Pancreas (tissue), 10 donors: ENCODE measurements around the gene PNPLA6. TPM values are rescaled to one million over a fixed set of nuclear protein-coding genes. Genes with fewer than 3 reads are reported as not detected.
A peak's percentile ranks its signal among the peaks of the same experiment; 100 is the strongest.

Experiments used
- ATAC-seq, 4 donors: fragments of 200-7000 bp; cut with Tn5 transposase; one replicate each; pipeline versions ENCODE4 v1.8.0 to v1.9.1; 2020; ENCODE audit warnings: mild to moderate bottlenecking in 4 of 4, moderate library complexity in 4 of 4
- DNase-seq, 6 donors: peaks; one replicate each; pipeline ENCODE4 v3.0.0-alpha.2; 2020
- FAIRE-seq: peaks from 2 replicates; lab custom pipeline; 2012; peaks lifted over from hg19 to GRCh38; lab: Jason Lieb, UNC
- H3K27ac ChIP-seq, 4 donors: fragments of 200-600 bp; sonication (generic); 1 replicate in 3 of 4; 2 replicates in 1 of 4; pipeline versions ENCODE4 v1.5.0 to v1.8.0; 2020
- H3K27me3 ChIP-seq, 4 donors: fragments of 200-600 bp; one replicate each; pipeline ENCODE4 v1.8.0; 2021
- H3K36me3 ChIP-seq, 3 donors: fragments of 200-600 bp; sonication (generic) in 1 of 3; one replicate each; pipeline versions ENCODE4 v1.5.0 to v1.8.0; 2020 to 2021
- H3K4me1 ChIP-seq, 3 donors: fragments of 200-600 bp; one replicate each; pipeline ENCODE4 v1.8.0; 2021
- H3K4me3 ChIP-seq, 4 donors: fragments of 200-600 bp; sonication (generic) in 2 of 4; one replicate each; pipeline versions ENCODE4 v1.5.0 to v1.8.0; 2020 to 2021
- H3K9me3 ChIP-seq, 4 donors: fragments of 200-600 bp; one replicate each; pipeline ENCODE4 v1.8.0; 2021
- CTCF ChIP-seq, 4 donors: fragments of 200-600 bp; sonication (generic) in 3 of 4; IDR thresholded peaks; one replicate each; pipeline versions ENCODE4 v1.5.0 to v1.8.0; 2021; ENCODE audit warnings: antibody characterized with exemption in 4 of 4
- WGBS, 2 donors: extraction: QIAGEN DNeasy Blood & Tissue Kit; methylation state at CpG; one replicate each; pipeline ENCODE4 v1.1.7; 2013; 5-methylcytosine and 5-hydroxymethylcytosine counted together
- intact Hi-C, 3 donors: fragments of 100-400 bp; cut with DNase I; formaldehyde crosslinking; loops; one replicate each; pipeline versions ENCODE4 v1.11.1 to v1.14.2; 2022
- polyA plus RNA-seq, 2 donors: library from polyadenylated mRNA; stranded (reverse); fragments of 200-250 nt; gene quantifications; one replicate each; pipeline ENCODE4 v1.2.3, GENCODE V29; 2013
- total RNA-seq, 6 donors: library from RNA; stranded (reverse); fragmentation: NEBNext Ultra II Directional in 4 of 6; extraction: Animal tissue kit (Norgen Biotek cat#: 25700) in 4 of 6; gene quantifications; one replicate each; pipeline versions ENCODE4 v1.2.1 to v1.2.4, GENCODE V29; 2021 to 2023
- donor health status: healthy with polysubstance abuse.
- donor health status: DM: no; HTN: no; CAD: no; lungs with moderate emphysema.
- donor health status: DM: no; HTN: no; CAD: no.
- donor health status: control.
- donor health status: control.
- donor health status: Bipolar disorder and iron deficiency.
- donor health status: DM: yes; HTN: yes; CAD: no.
- donor health status: DM: no; HTN: no; CAD: no.
- donor health status: DM: no; HTN: no; CAD: no.
- donor health status: DM: yes; HTN: yes; CAD: no.

Gene PNPLA6
- total and polyA plus RNA-seq, 8 donors: 25.4 to 86.2 (median 34.1) TPM

- Histone ChIP-seq H3K27ac (no peak overlapping the region), H3K36me3 (no peaks in the 10 kb centered on the region), H3K4me3 (no peak overlapping the region), H3K9me3 (no peaks in the 10 kb centered on the region), H3K4me1 (peaks cover 0 to under 1% (median 0%) of the 10 kb centered on the region in 3 donors), H3K27me3 (no peaks in the 10 kb centered on the region)
- no peak for TF ChIP-seq CTCF (IDR thresholded peaks at IDR 0.05)
- ATAC-seq: no peak
- intact Hi-C loops: no loop called here
- FAIRE-seq: no peak
- 93 to 96% methylated on average over 32 of the region's 32 CpGs for WGBS, 2 donors
- no peak for DNase-seq
Measured at GRCh38 chr19:7528522-7529245, 6.8 kb upstream of the PNPLA6 start.

- TF ChIP-seq CTCF (IDR thresholded peaks at IDR 0.05): no peak
- Histone ChIP-seq H3K27ac (no peak overlapping the region), H3K9me3 (no peaks in the 10 kb centered on the region), H3K4me1 (no peaks in the 10 kb centered on the region), H3K4me3 (no peak overlapping the region), H3K27me3 (no peaks in the 10 kb centered on the region), H3K36me3 (no peaks in the 10 kb centered on the region)
- ATAC-seq: no peak
- DNase-seq: peak in 1 of 6 donors; percentile 47
- FAIRE-seq: no peak
- WGBS, 2 donors: 81% methylated on average over 15 of the region's 15 CpGs
- intact Hi-C loops: no loop called here
Measured at GRCh38 chr19:7529246-7529600, 6.3 kb upstream of the PNPLA6 start.

- H3K4me1 ChIP-seq: no peaks in the 10 kb centered on the region
- H3K4me3 ChIP-seq: no peak overlapping the region
- DNase-seq: no peak
- H3K36me3 ChIP-seq: no peaks in the 10 kb centered on the region
- WGBS, 2 donors: 93 to 94% methylated on average over 33 of the region's 33 CpGs
- intact Hi-C loops: no loop called here
- ATAC-seq: no peak
- TF ChIP-seq CTCF (IDR thresholded peaks at IDR 0.05): no peak
- no peaks in the 10 kb centered on the region for H3K27me3 ChIP-seq
- H3K27ac ChIP-seq: no peak overlapping the region
- FAIRE-seq: no peak
- H3K9me3 ChIP-seq: no peaks in the 10 kb centered on the region
Measured at GRCh38 chr19:7529610-7530490, 5.7 kb upstream of the PNPLA6 start.

- Histone ChIP-seq H3K4me1 (peaks cover 0 to 5% (median 0%) of the 10 kb centered on the region in 3 donors), H3K36me3 (no peaks in the 10 kb centered on the region), H3K27me3 (no peaks in the 10 kb centered on the region), H3K9me3 (no peaks in the 10 kb centered on the region), H3K27ac (peak overlapping the region; percentile 49 to 87 (median 72)), H3K4me3 (peak overlapping the region; percentile 80 to 95 (median 88))
- FAIRE-seq (no peak), DNase-seq (peak in 5 of 6 donors; percentile 65 to 83 (median 78)), ATAC-seq (peak; percentile 2 to 9 (median 8))
- TF ChIP-seq CTCF (IDR thresholded peaks at IDR 0.05): no peak
- intact Hi-C loops: no loop called here
- 22 to 25% methylated on average over 27 to 30 of the region's 30 CpGs for WGBS, 2 donors
Measured at GRCh38 chr19:7533281-7533885, 2.1 kb upstream of the PNPLA6 start.
